HG02852 (cell line): ENCODE measurements around the gene PPP2R5C.

Source experiments
- ATAC-seq: cut with Tn5 transposase; IDR thresholded peaks from one replicate; pipeline ENCODE4 v1.9.1; 2021; ENCODE audit warnings: mild to moderate bottlenecking, moderate library complexity; ENCODE audit not compliant: unreplicated experiment

PPP2R5C gene

DNA sequence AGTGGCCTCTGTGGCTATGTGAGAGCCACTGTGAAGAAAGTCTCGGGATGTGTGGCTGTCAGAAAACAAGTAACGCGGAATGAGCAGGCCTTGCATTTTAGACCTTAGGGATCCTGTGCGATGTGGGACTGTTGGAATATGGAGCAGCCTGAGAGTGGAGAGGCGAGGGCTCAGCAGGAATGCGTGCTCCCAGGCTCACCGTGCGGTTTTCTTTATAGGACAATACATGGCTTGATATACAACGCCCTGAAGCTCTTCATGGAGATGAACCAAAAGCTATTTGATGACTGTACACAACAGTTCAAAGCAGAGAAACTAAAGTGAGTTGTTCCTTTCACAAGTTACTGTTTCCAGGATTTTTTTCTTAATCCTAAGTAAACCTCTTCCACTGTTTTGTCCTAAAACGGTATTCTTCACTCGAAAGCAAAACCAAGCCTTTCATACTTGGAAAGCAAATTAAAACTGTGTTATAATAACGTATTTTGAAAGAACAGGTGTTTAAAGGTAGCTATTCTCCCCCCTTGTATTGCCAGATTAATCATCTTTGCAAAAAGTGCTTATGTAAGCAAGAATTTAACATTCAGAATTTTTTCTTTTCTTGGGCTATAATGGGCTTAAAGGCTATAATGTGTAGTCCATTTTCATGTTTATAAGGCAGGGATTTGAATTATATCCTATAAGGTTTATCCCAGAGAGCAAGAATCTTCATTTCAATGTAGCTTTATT, 148.0 kb downstream of the PPP2R5C start:
- ATAC-seq = no peak

DNA sequence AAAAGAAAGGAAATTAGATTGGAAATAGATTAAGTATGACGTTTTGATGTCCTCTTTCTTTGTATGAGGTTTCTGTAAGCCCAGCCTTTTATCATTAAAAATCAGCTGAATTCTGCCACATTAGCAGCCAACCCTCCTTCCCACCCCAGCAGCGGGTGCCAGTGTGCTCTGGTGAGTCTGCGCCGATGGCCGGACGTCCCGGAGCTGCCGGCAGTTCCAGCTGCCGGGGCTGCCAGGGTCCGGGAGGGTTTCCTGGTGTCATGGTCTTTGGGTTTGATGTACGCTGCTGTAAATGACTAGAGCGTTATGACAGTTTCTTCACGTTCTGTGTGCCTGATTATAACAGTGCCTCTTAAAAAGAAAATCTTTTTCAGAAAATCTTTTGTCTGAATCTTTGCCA, 151.3 kb downstream of the PPP2R5C start:
- ATAC-seq = no peak

GRCh38 chr14:101914083-101914482, 152.6 kb downstream of the PPP2R5C start:
- ATAC-seq = no peak

DNA sequence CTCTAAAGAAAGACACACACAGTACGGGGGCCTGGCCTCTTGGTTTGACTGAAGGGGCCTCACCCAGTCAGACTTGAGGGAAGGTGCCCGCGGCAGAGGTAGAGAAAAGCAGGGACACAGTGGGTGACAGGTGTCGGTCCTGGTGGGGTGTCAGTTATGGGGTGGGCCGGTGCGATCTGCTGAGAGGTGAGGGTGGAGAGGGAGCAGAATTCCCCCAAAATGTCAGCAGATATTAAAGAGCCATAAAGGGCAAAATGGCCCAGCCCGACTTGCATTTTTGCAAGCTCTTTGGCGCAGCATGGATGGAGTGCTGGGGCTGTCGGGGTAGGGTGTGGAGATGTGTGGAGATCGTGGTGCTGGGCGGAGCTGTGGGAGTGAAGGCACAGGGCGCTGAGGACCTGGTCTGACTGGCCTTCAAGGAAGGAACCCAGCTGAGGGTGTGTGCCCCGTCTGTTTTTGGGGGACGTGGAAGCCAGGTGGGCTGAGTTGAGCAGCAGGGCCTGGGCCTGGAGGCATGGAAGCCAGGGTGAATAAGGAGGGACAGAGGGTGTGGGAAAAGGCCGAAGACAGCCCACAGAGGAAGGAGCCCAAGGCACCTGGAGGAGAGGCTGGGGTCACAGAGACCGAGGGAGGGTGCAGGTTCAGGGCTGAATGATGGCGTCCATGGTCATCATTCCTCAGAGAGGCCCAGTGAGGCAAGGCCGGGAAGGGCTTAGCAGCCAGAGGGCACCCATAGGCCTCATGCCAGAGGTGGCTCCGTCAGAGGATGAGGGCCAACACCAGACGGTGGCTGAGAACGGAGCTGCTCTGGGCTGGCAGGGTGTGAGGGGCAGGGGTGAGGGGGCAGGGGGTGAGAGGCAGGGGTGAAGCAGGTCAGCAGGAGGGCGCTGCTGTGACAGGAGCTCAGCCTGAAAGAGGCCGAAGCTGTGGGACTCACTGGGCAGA, 154.6 kb downstream of the PPP2R5C start:
- ATAC-seq = no peak

DNA sequence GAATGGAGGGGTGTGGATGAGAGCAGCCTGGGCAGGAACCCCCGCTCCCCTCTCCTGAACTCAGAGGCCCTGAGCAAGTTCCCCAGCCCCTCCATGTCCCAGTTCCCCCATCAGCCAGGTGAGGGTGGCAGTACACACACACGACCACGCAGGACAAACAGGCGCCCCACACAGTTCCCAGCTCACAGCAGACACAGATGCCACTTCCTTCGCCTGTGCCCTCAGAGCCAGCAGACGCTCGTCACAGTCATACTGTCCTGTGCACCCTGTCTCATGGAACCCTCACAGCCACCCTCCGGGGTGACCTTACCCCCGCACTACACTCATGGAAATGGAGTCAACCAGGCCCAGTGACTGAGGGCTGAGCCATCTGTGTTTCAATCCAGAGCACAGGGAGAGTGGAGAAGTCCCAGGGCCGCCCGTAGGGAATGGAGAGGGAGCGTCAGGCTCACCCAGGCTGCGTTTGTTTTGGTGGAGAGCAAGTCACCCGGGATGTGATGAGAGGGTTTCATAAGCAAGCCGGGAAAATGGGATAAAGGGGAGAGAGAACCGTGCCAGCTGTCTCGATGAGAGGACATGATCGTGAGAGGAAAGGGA, 155.4 kb downstream of the PPP2R5C start:
- no peak for ATAC-seq

GRCh38 chr14:101917413-101918017, 156.0 kb downstream of the PPP2R5C start:
- no peak for ATAC-seq

DNA sequence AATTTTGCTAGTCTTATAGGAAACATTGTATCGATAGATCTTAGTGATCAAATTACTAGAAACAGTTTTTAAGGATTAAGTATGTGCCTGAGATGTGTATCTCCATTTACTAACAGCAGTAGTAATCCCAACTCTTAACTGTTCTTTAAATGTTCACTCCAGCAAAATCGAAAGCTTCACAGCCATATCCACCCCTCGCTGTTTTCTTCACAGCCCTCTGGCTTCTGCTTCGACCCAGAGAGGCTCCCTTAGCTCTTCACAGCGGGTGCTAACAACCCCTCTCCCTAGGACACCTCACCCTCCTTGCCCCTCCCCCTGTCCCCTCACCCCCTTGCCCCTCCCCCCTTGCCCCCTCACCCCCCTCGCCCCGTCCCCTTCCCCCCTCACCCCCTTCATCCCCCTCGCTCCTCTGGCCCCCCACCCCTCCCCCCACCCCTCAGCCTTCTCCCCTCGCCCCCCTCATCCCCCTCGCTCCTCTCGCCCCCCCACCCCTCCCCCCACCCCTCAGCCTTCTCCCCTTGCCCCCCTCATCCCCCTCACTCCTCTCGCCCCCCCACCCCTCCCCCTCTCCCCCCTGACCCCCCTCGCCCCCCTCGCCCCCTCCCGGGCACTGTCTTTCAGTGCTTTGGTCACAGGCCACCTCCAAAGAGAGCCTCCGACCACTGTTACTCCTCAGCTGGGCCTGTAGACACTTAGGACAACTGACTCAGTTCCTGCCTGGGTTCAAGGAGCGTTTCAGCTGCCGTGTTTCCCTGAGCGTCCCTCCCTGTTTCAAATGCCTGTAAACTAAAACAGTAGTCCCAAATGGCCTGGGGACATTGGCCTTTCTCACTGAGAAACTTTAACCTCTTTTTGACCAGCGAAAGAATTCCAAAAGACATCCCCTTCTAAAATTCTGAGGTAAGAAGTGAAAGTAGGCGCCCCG, 156.8 kb downstream of the PPP2R5C start:
- no peak for ATAC-seq

GRCh38 chr14:101920271-101920670, 158.8 kb downstream of the PPP2R5C start:
- ATAC-seq = no peak

GRCh38 chr14:101922866-101923265, 161.4 kb downstream of the PPP2R5C start:
- no peak for ATAC-seq

DNA sequence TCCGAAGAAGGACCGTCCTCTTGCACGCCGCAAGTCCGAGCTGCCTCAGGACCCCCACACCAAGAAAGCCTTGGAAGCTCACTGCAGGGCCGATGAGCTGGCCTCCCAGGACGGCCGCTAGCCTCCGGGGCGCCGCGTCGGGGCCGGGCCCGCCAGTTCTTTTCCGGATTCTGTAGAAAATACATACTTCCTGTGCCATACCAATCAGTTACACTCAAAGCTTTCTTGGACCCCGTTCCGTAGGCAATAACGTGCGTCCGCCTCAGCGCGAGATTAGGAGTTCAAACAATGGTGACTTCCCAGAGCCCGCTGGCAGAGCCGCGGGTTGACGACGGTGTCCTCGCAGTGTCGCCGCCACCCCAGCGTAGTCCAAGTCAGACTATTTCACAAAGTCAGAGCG, 163.6 kb downstream of the PPP2R5C start:
- ATAC-seq = no peak

DNA sequence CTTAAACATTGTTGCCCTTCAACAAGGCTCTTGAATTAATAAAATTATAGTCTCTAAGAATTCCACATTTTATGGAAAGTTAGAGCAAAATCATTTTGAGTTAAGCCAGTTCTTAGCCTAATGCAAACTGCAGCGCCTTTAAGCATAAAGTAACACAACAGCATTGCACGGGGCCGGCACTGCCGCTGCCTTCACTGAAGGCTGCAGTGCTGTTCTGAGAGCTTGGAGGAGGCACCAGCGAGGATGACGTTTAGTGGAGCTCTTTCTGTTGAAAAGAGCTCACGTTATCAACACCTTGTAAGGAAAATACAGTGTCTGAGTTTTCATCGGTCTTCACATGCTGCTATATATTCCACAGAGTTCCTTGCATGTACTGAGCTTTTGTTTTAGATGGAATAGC, 164.6 kb downstream of the PPP2R5C start:
- no peak for ATAC-seq

GRCh38 chr14:101926620-101927019, 165.1 kb downstream of the PPP2R5C start:
- ATAC-seq = no peak

DNA sequence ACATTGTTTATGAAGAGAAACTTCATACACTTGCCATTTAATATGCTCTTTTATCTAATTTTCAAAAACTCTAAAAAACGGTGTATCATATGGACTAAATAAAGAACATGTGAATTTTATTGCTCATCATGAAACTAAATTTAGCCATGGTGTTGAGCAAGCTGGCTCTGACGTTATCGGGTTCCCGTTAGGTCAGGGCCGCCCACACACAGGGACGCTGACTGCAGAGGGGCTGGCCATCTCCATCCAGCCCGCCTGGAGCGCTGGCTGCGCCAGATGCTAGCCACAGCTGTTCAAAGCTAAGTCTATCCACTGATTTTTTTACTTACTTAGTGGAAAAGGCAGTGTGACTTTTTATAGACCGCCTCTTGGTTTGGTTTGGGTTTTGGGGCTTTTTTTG, 166.3 kb downstream of the PPP2R5C start:
- no peak for ATAC-seq

GRCh38 chr14:101928415-101928841, 166.9 kb downstream of the PPP2R5C start:
- no peak for ATAC-seq

- ATAC-seq = no peak
Observed at GRCh38 chr14:101929096-101929495, 167.6 kb downstream of the PPP2R5C start.

GRCh38 chr14:101929946-101930345, 168.4 kb downstream of the PPP2R5C start:
- no peak for ATAC-seq

- ATAC-seq = no peak
Observed at GRCh38 chr14:101932673-101933072, 171.2 kb downstream of the PPP2R5C start.

GRCh38 chr14:101933209-101933608, 171.7 kb downstream of the PPP2R5C start:
- ATAC-seq = no peak

- no peak for ATAC-seq
Observed at GRCh38 chr14:101934601-101935150, 173.2 kb downstream of the PPP2R5C start.
